Activated CD4-positive, alpha-beta T cell treated with anti-CD3 and anti-CD28 coated beads, Interleukin-2, amount 50 U/mL, for 24 hours (primary cell): Measurements from ENCODE around the gene PAX5.

Experiments
- DNase-seq, 2 donors: peaks; one replicate each; pipeline ENCODE4 v3.0.0-alpha.2; 2020; ENCODE audit warnings: low read depth in 1 of 2, low spot score in 1 of 2

PAX5 gene

GRCh38 chr9:36817160-36817834 is 216.8 kb downstream of the PAX5 start:
- no peak for DNase-seq

GRCh38 chr9:36816371-36816770 is 217.7 kb downstream of the PAX5 start:
- DNase-seq: no peak

DNA sequence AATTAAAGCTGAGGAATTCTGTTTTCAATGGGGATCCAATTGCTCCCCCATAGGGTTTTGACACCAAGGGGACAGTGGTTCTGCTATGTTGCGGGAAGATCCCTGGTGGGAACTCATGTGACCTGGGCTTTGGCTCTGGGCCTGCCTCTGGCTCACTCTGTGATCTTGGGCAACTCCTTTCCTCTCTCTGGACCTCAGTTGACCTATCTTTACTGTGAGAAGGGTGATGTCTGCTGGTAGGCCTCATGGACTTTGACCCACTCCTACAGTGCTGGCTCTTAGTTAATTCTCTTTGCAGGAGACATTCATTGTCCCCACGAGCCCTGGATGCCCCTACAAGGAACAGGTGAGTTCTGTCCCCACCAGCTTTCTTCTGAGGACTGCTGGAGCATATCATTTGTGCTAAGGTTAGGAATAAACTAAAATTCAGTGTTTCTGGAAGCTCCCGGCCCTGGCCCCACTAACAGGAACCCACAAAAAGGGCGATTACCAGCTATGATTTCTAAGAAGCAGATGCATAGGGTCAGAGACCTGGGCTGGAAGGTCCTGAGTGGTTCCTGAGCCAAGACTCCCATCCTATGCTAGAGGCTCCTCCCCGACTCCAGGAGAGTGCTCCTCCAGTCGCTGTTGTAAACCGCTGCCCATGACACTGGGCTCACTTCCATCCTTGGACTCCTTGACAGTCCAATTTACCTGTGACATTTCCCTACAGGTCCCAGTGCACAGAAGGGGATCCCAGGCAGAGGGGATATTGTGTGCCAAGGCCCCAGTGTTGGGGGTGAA is 218.3 kb downstream of the PAX5 start:
- DNase-seq: no peak

DNA sequence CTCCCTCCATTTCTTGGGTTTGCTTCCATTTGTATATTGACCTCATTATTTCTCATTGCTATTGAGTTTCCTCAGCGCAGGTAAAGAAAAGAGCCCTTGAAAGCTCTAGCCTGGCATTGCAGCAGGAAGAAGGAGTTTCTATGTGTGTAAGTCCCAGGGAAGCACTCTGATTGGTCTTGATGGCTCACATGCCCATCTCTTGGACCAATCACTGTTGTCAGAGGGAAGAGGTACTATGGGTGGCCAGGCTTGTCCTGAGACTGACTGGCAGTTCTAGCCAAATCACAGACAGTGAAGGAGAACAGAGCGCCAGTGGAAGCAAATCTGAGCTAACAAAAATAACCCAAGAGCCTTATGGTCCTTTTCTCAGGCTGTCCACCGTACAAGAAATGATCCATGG is 219.0 kb downstream of the PAX5 start:
- DNase-seq: no peak

DNA sequence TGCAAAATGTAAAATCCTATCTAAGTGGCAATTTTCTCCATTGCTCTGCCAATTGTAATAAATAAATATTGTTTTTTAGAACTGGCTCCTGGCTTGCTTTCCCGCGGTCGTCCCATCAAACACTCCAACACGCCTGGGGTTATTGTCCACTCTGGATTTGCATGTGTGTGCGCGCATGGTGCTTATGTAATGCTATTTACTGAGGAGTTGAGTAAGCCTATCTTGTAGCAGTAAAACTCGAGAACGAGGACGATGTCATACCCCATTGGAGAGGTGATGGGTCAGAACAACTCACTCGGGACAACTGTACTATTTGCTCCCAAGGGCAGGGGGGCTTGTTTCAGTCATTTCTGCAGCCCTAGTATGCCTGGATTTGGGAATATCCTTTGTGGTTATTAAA is 220.9 kb downstream of the PAX5 start:
- no peak for DNase-seq

DNA sequence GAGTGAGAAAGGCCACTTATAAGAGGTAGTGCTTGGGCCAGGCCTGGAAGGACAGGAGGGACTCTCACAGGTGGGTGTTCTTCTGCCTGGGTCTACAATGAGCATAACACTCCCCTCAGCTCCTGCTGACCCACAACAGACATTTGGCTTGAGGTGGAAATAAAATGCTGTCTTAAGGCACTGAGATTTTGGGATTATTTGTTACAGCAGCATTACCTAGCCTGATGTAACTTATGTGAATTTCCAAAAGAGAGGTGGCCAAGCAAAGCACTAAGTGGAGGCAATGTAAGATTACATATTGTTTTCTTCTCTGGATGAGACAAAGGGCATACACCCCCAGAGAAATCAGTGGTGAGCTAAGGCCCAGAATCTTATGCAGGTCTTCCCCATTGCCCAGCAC is 221.5 kb downstream of the PAX5 start:
- no peak for DNase-seq

GRCh38 chr9:36808251-36808650 is 225.8 kb downstream of the PAX5 start:
- DNase-seq: no peak

DNA sequence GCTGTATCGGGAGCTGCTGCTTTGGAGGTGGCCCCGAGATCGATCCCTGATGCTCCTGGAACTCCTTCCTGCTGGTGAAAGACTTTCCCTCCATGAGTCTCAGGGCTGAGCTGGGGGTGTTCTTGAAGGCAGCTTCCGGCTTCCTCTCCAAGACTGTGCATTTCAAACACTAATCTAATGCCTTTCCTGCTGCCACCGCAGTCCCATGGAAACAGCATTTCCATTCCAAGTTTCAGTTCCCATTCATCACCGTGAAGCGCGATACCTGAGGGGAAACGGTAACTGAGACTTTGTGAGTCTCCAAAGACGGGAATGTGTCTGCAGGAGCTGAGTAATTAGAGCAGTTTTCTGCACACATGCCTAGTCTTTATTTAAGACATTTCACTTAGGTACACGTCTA is 230.1 kb downstream of the PAX5 start:
- DNase-seq: no peak

DNA sequence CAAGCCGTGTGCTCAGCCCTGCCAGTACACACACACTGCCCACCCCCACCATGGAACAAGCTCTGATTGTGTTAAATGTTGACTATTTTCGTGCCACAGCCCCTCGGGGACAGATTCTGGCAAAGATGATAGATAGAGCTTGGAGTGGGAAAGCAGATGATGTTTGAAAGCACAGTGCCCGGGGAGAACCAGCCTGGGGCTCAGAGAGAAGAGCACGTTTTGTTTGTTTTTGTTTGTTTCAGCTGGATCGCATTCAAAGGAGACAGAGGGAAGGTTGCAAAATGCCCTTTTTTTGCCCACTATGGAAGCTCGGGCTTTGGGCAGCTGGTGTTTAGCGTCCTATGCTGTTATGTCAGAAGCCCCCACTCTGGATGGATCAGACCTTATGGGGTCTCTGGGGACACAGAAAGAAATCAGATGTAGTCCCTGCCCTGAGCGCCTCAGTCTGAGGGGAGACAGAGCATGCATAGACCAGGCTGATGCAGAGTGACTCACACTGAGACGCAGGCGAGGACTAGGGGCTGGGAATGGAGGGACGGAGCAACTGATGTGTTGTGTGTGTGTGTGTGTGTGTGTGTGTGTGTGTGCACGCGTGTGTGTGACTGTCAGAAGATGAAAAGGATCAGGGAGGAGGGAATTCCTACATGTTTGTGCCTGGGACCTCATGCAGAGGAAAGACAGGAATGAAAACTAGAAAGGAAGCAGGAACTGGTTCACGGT is 231.7 kb downstream of the PAX5 start:
- DNase-seq: no peak

- no peak for DNase-seq
Observed at GRCh38 chr9:36800455-36800854, 233.6 kb downstream of the PAX5 start.

DNA sequence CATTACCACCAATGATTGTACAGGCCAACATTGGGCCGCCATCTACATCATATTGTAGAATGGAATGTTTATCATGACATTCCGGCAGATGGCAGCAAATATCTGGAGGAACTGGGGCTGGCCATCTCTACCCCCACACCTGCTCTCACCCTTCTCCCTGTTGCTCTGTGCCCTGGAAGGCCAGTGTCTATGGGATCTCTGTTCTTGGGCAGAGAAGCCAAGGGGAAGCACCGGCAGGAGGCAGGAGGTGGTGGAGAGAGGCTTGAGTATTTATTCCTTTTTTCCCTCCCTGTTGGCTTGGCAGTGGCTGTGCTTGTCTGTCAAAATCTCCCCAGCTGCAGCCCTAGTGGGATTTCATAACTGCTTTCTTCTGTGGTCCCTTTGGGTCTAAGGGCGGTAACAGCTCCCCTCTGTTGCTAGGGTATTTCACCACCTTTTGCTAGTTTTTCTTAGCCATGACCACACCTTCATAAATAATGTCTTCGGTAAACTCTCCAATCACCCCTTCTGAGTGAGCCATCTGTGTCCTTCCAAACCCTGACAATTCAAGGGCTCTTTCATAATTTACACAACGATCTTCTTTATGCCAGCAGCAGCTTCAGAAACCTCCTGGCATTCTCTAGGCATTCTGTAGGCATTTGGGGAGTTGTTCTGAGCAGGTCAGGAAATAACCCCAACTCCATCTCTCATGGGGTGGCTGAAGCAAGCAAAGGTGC is 235.6 kb downstream of the PAX5 start:
- no peak for DNase-seq

DNA sequence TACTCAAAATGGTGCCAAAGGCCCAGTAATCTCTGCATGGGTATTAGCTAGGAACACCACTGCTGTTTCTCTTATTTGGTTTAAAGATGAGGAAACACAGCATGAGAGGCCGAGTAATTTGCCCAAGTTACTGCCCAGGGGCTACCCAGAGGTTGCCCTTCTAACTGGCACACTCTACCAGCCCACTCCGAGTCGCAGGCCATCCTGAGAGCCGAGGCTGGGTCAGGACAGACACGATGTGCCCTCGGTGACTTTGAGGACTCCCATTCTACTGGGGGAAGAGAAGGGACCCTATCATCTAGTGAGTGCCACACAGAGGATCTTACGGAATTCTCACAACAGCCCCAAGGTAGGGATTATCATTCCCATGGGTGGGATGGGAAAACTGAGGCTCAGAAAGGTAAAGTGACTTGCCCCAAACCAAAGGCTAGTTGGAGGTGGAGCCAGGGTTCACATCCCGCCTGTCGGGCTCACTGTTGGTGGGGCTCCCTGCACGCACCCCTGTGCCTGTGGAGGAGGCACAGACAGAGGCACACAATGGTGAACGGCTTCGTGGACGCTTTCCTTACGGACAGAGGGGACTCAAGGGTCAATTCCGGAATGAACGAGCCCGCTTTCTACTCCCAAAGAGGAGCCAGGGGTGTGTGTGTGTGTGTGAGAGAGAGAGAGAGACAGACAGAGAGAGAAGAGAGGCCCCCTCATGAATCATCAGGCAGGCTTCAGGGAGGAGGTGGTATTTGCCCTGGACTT is 236.4 kb downstream of the PAX5 start:
- DNase-seq: no peak

DNA sequence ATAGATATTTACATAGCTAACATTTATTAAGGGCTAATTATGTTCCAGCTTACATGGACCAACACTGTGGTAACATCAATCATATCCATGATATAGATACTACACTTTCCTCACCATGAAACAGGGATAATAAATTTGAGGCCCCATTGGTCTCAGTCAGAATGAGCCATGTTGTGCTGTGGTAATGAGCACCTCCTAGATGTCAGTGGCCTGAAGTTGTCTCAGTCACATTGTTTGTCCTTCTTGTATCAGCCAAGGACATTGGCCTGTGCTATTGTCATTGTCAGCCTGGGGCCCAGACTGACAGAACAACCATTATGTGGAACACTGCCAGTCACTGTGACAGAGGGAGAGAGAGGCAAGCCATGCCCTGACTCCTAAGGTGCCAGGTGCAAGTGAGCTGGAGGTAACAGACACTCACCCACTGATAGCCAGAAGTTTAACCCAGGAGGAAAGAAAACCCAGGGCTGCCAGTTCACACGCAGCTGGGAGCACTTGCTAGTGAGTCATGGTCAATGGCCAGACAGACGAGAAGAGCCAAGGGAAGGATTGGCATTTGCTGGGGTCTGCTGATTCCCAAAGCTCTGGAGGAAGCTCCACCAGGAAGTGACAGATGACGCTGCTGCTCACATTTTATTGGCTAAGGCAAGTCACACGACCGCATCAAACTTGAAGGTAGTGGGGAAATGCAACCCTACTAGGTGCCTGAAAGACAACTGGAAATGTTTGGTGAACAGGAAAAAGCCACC is 237.2 kb downstream of the PAX5 start:
- no peak for DNase-seq

- no peak for DNase-seq
Observed at GRCh38 chr9:36794461-36794860, 239.6 kb downstream of the PAX5 start.

DNA sequence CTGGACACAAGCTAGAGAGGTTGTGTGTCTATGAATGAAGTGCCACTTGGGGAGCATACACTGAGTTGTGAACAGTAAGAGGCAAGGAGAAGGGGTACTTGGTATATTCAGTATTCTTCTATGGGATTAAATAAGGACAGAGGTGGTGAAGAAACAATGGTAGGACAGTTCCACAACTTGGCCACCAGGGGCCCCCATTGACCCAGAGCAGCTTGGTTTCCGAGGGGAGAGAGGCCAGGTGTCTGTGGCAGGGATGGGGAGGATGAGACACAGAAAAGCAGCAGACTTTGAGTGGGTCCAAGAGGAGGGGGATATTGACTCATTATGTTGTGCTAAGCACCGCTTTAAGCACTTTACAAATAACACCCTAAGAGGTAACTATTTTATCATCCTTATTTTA is 240.8 kb downstream of the PAX5 start:
- no peak for DNase-seq

DNA sequence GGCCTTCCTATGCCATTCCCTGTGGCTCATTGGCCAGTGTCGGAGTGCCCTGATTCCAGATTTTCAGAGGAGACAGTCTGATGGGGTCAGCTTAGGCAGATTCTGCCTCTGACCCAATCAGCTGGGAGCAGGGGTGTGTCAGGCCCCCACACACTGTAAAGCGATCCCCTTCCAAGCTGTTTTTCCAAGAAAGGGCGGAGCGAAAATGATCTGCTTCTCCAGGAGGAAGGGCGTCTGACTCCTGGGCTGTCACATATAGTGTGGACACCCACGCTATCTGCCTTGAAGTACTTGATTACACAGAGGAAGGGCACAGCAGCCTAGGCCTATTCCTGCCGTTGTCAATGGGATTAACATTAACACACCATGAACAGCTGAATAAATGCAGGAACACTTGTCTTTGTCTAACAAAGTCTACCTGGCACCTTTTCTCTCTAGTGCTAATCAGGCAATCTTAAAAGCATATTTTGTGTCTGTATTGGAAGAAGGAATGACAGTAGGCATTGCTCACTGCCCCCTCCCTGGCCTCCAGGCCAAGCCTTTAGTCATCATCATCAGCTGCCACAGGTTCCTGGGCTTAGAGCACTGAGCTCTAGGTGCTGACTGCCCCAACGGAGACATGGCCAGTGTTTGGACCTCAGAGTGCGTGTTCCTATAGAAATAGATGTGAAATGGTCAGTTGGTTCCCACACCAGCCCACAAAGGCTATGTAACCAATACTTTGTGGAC is 242.7 kb downstream of the PAX5 start:
- no peak for DNase-seq

- DNase-seq: no peak
Observed at GRCh38 chr9:36789886-36790285, 244.2 kb downstream of the PAX5 start.

DNA sequence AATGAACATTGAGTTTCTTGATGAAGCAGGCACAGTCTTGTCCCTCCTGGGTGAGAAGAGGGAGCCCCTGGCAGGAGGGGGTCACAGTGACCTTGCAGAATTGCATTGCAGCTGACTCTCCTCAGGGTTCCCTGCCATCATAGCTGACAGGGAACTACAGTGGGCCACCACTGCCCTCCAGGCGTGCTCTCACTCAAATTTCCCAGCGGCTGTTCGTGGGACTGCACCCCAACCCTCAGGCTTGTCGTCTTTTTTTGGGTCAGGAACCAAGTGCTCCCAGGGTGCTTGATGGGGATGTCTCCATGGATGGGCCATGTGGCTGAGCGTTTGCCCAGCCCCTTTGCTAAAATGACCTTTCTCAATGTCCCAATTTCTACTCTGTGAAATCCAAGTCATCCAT is 245.5 kb downstream of the PAX5 start:
- no peak for DNase-seq

DNA sequence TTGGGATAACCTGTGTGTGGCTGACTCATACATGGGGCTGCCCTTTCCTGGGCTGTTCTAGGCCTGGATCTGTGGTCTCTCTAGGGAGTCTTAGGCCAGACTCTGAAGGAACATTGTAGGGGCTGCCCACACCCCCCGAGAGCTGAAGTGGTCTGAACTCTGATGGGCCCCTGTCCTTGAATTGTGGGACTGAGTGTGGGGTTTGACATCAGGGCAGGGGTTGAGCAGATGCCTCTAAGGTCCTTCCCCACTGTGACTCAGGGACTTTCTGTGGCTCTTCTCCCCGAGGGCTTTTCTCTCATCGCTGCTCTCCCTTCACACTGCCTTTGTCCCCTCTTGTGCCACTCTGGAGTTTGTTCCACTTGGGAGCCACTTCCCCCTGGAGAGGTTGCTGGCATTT is 246.4 kb downstream of the PAX5 start:
- no peak for DNase-seq
